Measurements from ENCODE around the gene FAM117B. TPM values are rescaled to one million over a fixed set of nuclear protein-coding genes. Genes with fewer than 3 reads are reported as not detected.

The FAM117B gene
- total RNA-seq, 4 donors from 2014 or later, result 0.26 to 14.0 (median 8.9) TPM

GRCh38 chr2:202736826-202737225, 102.1 kb downstream of the FAM117B start:
- no peak for TF ChIP-seq CTCF (IDR thresholded peaks at IDR 0.05)
- TF ChIP-seq POLR2A (IDR thresholded peaks at IDR 0.05), result no peak
- no peak for DNase-seq
- Histone ChIP-seq H3K27me3 (no peaks in the 10 kb centered on the region), H3K36me3 (no peaks in the 10 kb centered on the region), H3K4me1 (no peaks in the 10 kb centered on the region), H3K4me3 (no peak overlapping the region), H3K27ac (no peak overlapping the region), H3K9me3 (peaks cover 0 to 3% of the 10 kb centered on the region in 2 donors)
- intact Hi-C loops (cut with DNase I; ENCODE audit: low total_unique reads), result no loop called here

- intact Hi-C loops (cut with DNase I; ENCODE audit: low total_unique reads), result no loop called here
- peaks cover 0 to 6% of the 10 kb centered on the region in 2 donors for H3K9me3 ChIP-seq
- H3K36me3 ChIP-seq, result no peaks in the 10 kb centered on the region
- H3K27ac ChIP-seq, result no peak overlapping the region
- DNase-seq, result no peak
- no peak overlapping the region for H3K4me3 ChIP-seq
- no peaks in the 10 kb centered on the region for H3K27me3 ChIP-seq
- TF ChIP-seq CTCF (IDR thresholded peaks at IDR 0.05), result no peak
- TF ChIP-seq POLR2A (IDR thresholded peaks at IDR 0.05), result no peak
- H3K4me1 ChIP-seq, result no peaks in the 10 kb centered on the region
Observed at GRCh38 chr2:202743613-202744012, 108.8 kb downstream of the FAM117B start.

GRCh38 chr2:202749477-202749876, 114.7 kb downstream of the FAM117B start:
- Histone ChIP-seq H3K27ac (no peak overlapping the region), H3K4me3 (no peak overlapping the region), H3K27me3 (no peaks in the 10 kb centered on the region), H3K36me3 (no peaks in the 10 kb centered on the region), H3K4me1 (no peaks in the 10 kb centered on the region), H3K9me3 (no peaks in the 10 kb centered on the region)
- intact Hi-C loops (cut with DNase I; ENCODE audit: low total_unique reads), result no loop called here
- DNase-seq, result no peak
- TF ChIP-seq POLR2A (IDR thresholded peaks at IDR 0.05), result no peak

GRCh38 chr2:202750763-202751427, 116.1 kb downstream of the FAM117B start:
- Histone ChIP-seq H3K36me3 (no peaks in the 10 kb centered on the region), H3K4me1 (no peaks in the 10 kb centered on the region), H3K27me3 (no peaks in the 10 kb centered on the region), H3K4me3 (no peak overlapping the region), H3K9me3 (no peaks in the 10 kb centered on the region), H3K27ac (no peak overlapping the region)
- intact Hi-C loops (cut with DNase I; ENCODE audit: low total_unique reads), result no loop called here
- TF ChIP-seq CTCF (IDR thresholded peaks at IDR 0.05), result no peak
- no peak for TF ChIP-seq POLR2A (IDR thresholded peaks at IDR 0.05)
- DNase-seq, result no peak

- intact Hi-C loops (cut with DNase I; ENCODE audit: low total_unique reads), result no loop called here
- Histone ChIP-seq H3K9me3 (no peaks in the 10 kb centered on the region), H3K4me1 (no peaks in the 10 kb centered on the region), H3K27me3 (no peaks in the 10 kb centered on the region), H3K4me3 (no peak overlapping the region), H3K36me3 (no peaks in the 10 kb centered on the region), H3K27ac (no peak overlapping the region)
- no peak for TF ChIP-seq POLR2A (IDR thresholded peaks at IDR 0.05)
- no peak for TF ChIP-seq CTCF (IDR thresholded peaks at IDR 0.05)
- no peak for DNase-seq
Observed at GRCh38 chr2:202752071-202752470, 117.3 kb downstream of the FAM117B start.

GRCh38 chr2:202754936-202755335, 120.2 kb downstream of the FAM117B start:
- no peaks in the 10 kb centered on the region for H3K4me1 ChIP-seq
- H3K27ac ChIP-seq, result no peak overlapping the region
- no peaks in the 10 kb centered on the region for H3K27me3 ChIP-seq
- no peak for DNase-seq
- no peak overlapping the region for H3K4me3 ChIP-seq
- intact Hi-C loops (cut with DNase I; ENCODE audit: low total_unique reads), result no loop called here
- H3K36me3 ChIP-seq, result no peaks in the 10 kb centered on the region
- no peaks in the 10 kb centered on the region for H3K9me3 ChIP-seq
- TF ChIP-seq CTCF (IDR thresholded peaks at IDR 0.05) (no peak), POLR2A (IDR thresholded peaks at IDR 0.05) (no peak)

All from uterus (tissue), 4 donors.